ENCODE measurements around the gene HDLBP.
"Not testable (repeated sequence)": the region's sequence is repeated elsewhere in the genome, so short reads cannot be mapped to it uniquely, and the experiment has no call there.

Gene HDLBP

DNA sequence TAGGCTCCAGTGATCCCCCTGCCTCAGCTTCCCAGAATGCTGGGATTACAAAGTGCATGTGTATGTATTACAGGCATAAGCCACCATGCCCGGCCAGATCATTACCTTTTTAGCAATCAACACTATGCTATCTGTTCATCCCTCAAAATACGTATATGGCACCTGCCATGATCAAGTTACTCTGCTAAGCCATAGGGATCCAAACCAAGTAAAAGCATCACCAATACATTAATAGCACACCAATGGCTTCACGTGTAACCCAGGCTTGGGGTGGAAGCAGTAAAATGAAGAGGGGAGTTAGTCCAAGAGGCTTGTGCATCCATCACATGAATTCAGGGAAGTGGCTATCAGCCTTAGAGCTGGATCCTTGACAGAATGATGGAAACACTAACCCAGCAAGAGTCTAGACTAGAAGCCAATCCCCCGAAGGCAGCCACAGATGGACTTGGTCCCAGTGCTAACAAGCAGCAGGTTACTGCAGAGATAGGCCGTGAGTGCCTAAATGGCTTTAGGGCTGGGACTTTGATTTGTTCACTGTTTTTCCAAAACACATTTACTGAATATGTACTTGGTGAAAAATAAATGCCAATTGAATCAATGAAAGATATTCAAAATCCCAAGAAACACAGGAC lies 11.3 kb downstream of the HDLBP start:
- no peak for DNase-seq

DNA sequence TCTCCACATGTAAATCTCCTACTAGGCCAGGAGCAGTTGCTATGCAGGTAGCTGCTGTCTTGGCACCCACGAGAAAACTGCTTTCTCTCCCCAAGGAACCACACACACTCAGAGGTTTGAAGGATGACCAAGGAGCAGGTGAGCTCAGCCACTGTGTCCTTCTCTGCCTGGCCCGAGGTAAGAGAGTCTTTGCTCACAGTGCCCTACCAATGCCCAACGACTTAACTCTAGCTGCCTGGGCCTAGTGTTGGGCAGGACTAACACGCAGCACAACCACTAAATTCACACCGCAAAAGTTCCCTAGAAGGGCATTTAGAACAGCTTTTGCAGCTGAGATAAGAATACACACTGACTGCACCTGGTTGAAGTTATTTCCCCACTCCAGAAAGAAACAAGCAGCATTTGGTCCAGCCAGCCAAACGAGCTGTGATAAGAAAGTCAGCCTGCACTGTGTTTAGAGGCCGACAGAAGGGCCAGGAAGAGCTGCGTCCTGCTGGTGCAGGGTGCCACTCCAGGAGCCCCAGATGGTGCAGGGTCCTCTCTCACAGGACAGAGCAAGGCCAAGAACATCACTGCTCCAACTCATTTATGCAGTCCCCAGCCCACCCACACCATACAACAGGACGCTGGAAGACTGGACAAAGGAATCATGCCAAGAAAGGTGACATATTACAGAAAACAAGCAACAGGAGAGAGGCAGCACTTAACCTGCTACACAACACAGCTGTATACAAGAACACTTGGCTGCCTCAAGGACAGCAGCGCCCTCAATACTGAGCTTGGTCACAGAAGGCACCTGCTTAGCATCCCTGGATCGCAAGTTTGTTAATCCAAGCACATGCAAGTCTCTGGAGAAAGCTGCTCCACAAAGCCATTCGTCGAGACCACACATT lies 12.5 kb downstream of the HDLBP start:
- DNase-seq: no peak

DNA sequence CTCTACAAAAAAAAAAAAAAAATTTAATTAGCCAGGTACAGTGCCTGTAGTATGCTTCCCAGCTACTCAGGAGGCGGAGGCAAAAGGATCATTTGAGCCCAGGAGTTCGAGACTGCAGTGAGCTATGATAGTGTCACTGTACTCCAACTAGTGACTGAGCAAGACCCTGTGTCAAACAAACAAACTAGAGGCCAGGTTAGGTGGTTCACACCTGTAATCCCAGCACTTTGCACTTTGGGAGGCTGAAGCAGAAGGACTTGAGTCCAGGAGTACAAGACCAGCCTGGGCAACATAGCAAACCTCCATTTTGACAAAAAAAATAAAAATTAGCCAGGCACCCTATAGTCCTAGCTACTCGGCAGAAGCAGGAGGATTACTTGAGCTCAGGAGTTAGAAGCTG lies 13.4 kb downstream of the HDLBP start:
- no peak for DNase-seq

DNA sequence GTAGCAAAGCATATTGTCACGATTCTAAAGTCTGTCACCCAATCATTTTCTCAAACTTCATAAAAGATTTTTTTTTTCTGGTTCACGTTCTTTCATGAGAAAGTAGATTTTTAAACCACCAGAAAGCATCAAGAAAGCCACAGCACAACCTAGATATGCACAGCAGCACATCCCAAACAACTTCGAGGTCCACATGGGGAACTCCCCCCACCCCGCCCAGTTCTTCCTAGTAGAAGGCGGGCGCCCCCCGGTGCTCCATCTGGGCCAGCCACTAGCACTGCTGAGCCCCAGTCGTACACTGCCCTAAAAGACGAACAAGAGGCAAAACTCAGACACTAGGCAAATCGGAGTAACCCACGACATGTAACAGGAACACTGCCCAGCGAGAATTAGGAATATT lies 15.5 kb downstream of the HDLBP start:
- DNase-seq: no peak

DNA sequence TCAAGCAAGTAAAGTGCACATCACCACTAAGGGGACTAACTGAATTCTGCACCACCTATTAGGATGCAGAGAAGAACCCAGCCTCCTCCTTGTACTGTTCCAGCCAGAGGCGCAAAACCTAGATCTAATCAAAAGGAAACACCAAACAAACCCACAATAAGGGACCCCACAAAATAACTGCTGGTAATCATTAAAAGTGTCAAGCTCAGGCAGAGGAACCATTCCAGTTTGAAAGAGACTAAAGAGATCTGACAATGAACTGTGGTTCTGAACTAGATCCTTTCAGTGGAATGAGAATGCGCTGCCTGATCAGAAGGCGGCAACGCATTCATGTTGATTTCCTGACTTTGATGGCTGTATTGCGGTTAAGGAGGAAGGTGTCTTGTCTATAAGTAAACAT lies 16.8 kb downstream of the HDLBP start:
- DNase-seq: no peak

DNA sequence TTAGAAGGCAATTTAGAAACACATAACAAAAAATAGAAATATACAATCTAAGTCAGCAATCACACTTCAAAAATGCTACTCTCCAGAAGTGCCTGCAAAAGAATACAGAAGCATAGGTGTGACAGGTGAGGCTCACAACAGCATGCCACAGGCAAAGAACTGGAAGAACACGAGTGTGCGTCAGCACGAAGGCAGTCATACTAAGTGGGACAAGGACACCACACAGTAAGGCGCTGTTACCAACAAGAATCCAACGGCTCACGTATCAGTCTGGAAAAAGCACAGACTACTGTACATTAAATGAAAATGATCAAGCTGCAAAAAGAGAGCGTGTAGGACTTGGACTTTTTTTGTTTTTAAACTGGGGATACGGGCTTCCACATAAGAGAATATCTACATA lies 18.7 kb downstream of the HDLBP start:
- DNase-seq: no peak

DNA sequence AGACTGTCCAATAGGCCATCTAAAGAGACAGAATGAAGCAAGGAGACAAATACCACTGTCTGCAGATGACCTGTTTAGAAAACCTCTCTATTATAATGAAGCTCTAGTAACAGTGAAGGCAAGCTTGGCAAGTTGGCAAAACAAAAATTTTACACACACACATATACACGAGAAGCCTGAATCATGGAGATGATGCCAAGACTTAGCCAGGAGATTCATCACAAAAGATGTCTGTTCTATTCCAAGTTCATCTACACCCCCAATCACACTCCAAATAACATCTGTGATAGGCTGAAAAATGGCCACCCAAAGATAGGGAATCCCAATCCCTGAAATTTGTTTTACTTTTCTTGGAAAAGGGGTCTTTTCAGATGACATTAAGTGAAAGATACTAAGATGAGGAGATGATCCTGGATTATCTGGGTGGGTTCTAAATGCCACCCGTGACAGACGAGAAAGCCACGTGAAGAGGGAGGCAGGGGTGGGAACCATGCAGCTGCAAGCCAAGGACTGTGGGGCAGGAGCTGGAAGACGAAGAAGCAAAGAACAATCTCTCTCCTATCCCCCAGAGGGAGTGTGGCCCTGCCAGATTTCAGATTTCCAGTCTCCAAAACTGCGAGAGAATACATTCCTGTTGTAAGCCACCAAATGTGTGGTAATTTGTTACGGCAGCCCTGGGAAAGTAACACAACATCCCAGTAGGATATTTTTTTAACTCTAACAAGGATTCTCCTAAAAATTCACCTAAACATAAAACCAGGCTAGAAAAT lies 20.0 kb downstream of the HDLBP start:
- DNase-seq: no peak

DNA sequence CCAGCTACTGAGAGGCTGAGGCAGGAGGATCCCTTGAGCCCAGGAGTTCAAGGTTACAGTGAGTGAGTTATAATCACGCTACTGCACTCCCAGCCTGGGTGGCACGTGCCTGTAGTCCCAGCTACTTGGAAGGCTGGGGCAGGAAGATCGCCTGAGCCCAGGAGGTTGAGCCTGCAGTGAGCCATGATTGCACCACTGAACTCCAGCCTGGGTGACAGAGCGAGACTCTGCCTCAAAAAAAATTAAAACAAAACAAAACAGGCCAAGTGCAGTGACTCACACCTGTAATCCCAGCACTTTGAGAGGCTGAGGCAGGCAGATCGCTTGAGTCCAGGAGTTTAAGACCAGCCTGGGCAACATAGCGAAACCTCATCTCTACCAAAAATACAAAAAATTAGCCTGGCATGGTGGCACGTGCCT lies 22.1 kb downstream of the HDLBP start:
- not testable (repeated sequence) for DNase-seq

DNA sequence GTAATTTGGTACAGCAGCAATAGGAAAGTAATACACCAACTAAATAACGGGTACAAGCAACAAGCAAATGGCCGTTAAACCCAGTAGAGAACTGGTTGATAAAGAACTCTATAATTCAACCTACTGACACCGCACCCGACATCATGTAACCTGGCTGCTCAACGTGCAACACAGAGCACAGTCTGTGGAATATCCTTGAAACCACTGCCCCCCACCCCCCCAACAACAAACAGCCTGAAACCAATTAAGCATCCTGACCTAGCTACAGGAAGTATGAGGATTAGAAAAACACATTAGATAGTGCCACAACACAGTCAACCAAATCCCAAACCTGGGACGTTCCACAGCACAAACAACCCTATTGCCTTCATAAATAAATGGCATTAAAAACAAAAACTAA lies 23.5 kb downstream of the HDLBP start:
- DNase-seq: no peak

DNA sequence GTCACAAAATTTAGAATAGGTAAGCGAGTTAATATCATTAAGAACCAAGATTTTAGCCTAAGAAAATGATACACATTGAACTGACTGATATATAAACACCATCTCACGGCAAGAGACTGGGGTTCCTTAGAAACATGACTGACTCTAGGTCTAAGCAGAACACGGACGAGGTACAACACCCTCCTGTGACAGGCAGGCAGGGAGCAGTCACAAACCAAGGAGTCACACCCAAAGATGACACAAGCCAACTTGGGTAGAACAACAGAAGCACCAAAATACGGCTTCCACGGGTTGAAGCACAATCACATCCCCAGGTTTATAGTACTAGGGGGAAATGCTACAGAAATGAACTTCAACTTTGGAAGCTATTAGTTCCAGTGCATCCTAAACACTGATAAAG lies 24.3 kb downstream of the HDLBP start:
- DNase-seq: no peak

DNA sequence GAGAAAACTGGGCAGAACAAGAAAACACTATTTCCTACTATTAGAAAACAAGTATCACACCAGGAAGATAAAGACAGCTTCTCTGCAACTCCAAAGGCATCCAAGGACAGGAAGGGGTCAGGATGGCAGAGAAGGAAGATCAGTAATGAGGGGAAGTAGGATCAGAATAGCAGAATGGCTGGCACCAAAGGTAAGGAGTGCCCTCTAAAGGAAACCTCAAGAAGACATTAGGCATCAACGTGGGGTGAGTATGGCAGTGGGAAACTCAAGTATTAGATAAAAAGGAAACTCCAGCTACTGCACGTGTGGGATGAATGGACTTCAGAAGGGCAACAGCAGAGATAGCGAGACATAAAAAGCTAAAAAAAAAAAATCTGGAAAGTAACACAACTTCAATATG lies 25.9 kb downstream of the HDLBP start:
- DNase-seq: no peak

DNA sequence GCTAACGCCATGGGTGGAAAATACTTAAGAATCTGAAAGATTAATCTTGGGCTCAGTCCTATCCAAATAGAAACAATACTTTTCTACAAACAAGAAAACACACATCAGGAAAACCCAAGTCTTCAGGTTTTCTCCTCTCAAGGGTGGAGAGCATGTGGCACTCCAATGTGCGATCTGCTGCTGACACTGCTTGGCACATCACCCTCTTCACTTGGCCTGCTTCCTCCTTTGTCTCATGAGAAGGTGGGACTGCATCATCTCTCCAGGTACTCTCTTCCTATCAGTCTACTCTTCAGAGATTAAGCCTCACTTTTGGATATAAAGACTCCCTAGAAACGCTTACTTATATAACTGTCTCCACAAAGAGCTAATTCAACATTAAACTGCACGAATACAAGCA lies 26.4 kb downstream of the HDLBP start:
- no peak for DNase-seq

DNA sequence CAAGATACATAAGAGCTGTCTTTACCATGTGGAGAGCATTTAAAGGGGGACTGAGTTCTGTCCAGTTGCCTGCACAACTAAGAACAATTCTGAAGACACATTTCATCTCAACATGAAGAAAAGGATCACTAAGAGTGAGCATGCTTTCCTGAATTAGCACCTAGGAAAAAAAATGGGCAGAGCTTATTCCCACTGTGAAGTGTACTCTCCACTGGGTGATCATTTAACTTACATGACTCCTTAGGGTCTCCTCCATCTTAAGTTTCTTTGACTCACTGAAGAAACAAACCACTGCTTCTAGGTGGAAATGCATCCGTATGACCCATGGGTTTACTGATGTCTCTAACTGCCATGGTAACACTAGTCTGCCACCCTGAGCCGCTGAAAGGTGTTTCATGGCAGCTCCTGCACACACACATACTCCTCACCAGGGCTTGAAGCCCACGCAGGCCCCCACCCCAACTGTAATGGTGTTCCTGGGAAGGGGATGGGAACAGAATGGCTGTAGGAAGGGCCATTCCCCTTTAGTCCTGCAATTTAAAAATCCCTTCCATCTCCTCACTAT lies 27.1 kb downstream of the HDLBP start:
- no peak for DNase-seq

DNA sequence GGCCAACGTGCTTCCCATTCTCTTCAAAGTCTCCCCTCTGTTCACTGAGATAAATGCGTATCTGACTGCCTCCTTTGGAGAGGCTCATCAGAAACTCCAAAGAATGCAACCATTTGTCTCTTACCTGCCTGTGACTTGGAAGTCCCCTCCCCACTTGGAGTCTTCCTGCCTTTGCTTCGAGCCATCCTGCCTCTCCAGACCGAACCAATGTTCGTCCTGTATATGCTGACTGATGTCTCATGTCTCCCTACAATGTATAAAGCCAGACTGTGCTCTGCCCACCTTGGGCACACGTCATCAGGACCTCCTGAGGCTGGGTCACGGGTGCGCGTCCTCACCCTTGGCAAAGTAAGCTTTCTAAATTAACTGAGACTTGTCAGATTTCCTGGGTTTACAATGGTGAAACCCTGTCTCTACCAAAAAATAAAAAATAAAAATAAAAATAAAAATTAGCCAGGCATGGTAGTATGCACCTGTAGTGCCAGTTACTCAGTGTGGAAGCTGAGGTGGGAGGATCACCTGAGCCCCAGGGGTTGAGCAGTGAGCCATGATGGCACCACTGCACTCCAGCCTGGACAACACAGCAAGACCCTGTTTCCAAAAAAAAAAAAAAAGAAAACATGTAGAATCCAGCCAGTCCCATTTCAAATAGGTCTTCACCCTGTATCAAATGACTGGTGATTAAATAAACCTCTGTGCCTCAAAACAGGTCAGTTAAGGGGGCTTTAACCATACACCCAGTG lies 29.0 kb downstream of the HDLBP start:
- DNase-seq: no peak

DNA sequence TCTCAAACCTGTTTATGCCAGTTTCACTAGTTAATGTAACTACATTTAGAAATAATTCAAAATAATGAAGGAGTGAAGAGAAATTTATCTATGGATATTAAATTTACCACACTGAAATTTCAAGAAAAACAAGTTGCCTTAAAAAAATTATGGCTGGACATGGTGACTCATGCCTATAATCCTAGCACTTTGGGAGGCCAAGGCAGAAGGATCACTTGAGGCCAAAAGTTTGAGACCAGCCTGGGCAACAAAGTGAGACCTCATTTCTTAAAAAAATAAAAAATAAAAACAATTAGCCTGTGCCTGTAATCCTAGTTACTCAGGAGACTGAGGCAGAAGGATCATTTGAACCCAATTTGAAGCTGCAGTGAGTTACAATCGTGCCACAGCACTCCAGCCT lies 29.9 kb downstream of the HDLBP start:
- DNase-seq: no peak

DNA sequence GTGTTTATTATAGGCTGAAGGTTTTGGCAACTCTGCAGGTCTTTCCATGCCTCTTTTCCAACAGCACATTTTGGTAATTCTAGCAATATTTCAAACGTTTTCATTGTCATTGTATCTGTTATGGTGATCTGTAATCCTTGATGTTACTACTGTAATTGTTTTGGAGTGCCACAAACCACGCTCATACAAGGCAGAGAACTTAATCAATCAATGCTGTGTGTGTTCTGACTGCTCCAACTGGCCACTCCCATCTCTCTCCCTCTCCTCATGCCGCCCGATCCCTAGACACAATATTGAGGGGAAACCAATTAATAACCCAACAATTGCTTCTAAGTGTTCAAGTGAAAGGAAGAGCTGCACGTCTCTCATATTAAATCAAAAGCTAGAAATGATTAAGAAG lies 32.9 kb downstream of the HDLBP start:
- no peak for DNase-seq

DNA sequence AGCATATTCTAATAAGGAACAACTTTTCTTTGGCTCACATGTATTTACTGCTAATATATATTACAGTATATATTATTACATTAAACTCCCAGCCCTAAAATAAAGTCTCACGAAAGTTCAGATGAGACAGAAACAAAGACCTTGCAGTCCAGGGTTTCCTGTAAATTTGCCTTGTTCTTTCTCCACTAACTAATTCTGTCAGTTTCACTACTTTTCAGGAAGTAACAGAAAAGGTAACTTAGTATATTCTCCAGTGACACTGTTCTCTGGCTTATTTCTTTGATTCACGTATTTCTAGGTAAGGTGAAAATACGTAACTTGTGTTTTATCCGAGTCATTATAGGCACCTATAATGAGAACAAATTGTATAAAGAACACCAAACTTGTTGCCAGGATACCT lies 35.2 kb downstream of the HDLBP start:
- no peak for DNase-seq

DNA sequence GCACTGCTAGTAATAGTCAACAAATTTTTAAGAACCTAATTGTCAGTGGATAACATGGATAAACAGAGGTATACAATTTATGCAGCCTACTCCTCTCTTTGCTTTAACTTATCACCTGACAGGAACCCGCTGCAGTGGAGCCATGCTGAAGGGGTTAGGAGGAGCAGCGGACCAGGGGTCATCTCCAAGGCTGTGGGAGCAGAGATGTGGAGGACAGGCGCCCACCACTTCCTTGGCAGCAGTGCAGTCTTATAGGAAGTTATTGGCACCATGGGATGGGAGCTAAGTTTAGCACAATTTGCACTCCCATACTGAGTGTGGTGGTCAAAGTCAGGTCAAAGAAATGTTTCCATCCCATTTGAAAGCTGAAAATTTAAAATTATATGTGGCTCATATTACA lies 35.6 kb downstream of the HDLBP start:
- no peak for DNase-seq

DNA sequence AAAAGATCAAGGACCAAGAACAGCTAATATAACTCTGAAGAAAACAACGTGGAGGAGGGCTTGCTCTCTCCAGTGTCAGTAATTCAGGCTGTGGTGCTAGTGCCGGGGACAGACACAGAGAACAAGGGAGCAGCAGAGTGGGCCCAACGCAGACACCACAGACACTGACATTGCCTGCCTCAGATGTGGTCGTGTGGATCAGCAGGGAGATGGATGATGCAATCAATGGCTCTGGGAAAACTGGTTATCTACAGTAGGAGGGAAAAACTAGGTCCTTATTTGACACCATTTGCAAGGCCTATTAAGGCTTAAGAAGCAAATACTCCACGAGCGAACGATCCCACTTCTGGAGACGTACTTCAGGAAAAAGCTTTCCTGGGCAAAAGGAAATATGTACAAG lies 36.1 kb downstream of the HDLBP start:
- DNase-seq: no peak

DNA sequence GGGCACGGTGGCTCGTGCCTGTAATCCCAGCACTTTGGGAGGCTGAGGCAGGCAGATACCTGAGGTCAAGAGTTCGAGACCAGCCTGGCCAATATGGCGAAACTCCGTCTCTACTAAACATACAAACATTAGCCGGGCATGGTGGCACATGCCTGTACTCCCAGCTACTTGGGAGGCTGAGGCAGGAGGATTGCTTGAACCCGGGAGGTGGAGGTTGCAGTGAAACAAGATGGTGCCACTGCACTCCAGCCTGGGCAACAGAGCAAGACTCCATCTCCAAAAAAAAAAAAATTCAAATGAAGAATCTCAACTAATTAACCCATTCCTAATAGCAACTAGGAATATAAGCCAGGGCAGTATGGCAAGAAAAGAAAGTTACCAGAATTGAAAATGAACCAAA lies 37.2 kb downstream of the HDLBP start:
- DNase-seq: not testable (repeated sequence)

DNA sequence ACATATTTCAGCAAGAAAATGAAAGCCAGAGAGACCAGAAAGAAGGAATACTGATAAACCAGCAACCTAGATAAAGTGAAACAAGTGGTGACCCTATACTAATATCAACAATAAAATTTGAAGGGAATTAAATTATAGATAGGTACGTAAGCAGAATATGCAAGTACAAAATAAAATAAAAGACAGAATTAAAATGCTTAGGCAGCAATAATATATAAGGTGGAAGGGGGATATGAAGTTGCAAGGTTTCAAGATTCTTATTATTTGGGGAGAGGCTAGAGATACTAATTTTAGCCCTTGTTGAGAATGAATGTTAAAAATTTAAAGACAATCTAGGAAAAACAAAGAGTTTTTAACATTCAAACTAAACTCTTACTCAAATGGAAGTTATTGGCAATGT lies 39.6 kb downstream of the HDLBP start:
- no peak for DNase-seq

DNA sequence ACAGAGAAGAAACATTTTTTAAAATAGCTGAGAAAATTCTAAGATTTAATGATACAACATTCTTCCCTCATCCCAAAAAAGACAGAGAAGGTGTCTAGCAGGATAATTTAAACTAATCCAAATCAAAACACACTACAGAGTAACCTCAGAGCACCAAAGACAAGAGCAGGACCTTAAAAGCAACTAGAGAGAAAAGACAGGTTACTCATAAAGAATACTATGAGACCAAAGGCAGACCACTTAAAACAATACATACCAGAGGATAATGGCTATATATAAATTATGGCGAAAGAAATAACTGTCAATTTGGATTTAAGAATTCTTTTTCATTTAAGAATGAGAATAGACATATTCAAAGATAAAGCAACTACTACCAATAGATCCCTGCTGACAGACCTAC lies 40.0 kb downstream of the HDLBP start:
- no peak for DNase-seq

DNA sequence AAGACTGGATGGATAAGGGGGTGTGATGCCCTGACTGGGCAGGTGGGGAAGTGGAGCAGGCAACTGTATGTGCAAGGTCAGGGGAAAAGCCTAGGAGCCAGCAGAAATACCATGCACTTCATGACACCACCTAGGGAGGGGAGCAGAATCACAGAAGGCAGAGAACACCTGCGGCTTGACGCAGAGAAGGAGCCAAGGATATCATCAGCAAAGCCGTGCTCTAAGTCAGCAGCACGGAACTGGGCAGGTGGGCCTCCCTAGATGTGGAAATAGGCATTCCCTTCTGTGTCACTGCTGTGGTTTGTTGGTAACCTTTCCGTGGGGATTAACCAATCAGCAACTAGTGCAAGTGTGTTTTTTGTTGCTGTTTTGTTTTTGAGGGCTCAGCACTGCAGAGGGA lies 41.3 kb downstream of the HDLBP start:
- no peak for DNase-seq
